ENCODE measurements around the gene LRRC7. TPM values are rescaled to one million over a fixed set of nuclear protein-coding genes. Genes with fewer than 3 reads are reported as not detected.

The LRRC7 gene
- polyA plus RNA-seq, 1 experiment, result 0.22 TPM

DNA sequence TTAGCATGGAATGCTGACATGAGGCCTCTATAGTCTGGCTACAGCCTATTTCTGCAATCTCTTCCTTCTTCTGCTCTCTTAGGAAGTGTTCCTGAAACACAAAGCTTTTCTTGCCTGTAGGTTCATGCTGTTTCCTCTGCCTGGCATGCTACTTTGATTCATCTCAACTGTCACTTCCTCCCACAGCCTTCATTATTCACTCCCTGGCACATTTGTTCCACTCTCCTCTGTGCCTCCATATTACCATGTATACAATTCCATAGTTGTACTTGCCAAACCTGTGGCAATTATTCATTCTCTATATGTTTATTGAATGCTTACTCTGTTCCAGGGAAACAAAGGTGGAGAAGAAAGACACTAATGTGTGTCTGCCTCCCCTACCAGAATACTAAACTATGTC, 210.2 kb downstream of the LRRC7 start:
- CTCF ChIA-PET, result interaction anchor here (1.2 kb wide), 1 partner anchor 11 kb away, joined by 4 read pairs; no protein-coding TSS in a partner anchor
- Histone ChIP-seq H3K27me3 (ENCODE audit: control insufficient read depth, insufficient read depth, low read length) (no peaks in the 10 kb centered on the region), H3K4me3 (ENCODE audit: low read depth, low read length) (no peak overlapping the region), H3K36me3 (ENCODE audit: control insufficient read depth, insufficient read depth, low read length) (no peaks in the 10 kb centered on the region)
- no peak for DNase-seq (ENCODE audit: low read depth)
- TF ChIP-seq, protein P1, sequence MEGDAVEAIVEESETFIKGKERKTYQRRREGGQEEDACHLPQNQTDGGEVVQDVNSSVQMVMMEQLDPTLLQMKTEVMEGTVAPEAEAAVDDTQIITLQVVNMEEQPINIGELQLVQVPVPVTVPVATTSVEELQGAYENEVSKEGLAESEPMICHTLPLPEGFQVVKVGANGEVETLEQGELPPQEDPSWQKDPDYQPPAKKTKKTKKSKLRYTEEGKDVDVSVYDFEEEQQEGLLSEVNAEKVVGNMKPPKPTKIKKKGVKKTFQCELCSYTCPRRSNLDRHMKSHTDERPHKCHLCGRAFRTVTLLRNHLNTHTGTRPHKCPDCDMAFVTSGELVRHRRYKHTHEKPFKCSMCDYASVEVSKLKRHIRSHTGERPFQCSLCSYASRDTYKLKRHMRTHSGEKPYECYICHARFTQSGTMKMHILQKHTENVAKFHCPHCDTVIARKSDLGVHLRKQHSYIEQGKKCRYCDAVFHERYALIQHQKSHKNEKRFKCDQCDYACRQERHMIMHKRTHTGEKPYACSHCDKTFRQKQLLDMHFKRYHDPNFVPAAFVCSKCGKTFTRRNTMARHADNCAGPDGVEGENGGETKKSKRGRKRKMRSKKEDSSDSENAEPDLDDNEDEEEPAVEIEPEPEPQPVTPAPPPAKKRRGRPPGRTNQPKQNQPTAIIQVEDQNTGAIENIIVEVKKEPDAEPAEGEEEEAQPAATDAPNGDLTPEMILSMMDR (IDR thresholded peaks at IDR 0.05; ENCODE audit: insufficient read depth, low read depth, low read length), result no peak
- POLR2A ChIA-PET, result no interaction called here

DNA sequence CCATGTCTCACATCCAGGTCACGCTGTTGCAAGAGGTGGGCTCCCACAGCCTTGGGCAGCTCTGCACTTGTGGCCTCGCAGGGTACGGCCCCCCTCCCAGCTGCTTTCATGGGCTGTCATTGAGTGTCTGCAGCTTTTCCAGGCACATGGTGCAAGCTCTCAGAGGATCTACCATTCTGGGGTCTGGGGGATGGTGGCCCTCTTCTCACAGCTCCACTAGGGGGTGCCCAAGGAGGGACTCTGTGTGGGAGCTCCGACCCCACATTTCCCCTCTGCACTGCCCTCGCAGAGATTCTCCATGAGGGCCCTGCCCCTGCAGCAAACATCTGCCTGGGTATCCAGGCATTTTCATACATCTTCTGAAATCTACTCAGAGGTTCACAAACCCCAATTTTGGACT, 219.4 kb downstream of the LRRC7 start:
- no peak overlapping the region for H3K4me3 ChIP-seq (ENCODE audit: low read depth, low read length)
- H3K27me3 ChIP-seq (ENCODE audit: control insufficient read depth, insufficient read depth, low read length), result no peaks in the 10 kb centered on the region
- H3K36me3 ChIP-seq (ENCODE audit: control insufficient read depth, insufficient read depth, low read length), result no peaks in the 10 kb centered on the region
- ChIA-PET POLR2A (no interaction called here), CTCF (interaction anchor here (0.8 kb wide), 1 partner anchor 1444 kb away, joined by 3 read pairs; no protein-coding TSS in a partner anchor)
- no peak for DNase-seq (ENCODE audit: low read depth)
- TF ChIP-seq, protein P1 (IDR thresholded peaks at IDR 0.05; ENCODE audit: insufficient read depth, low read depth, low read length), result no peak

DNA sequence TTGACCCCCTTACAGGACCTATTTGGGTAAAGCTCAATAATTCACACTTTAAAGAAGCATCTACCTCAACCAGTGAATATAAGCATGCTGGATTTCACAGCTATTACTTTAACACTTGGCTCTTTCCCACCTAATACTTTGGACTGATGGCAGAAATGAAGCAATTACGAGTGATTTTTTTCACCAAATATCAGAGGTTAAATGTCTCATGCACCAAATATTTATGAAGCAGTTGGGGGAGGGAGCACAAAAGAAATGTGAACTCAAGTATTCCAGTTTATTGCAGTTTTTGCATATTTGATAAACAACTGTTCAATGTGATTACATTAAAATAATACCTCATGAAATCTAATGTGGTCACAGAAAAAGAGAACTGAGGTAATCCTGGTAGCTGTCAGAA, 223.6 kb downstream of the LRRC7 start:
- CTCF ChIA-PET, result no interaction called here
- Histone ChIP-seq H3K36me3 (ENCODE audit: control insufficient read depth, insufficient read depth, low read length) (no peaks in the 10 kb centered on the region), H3K4me3 (ENCODE audit: low read depth, low read length) (no peak overlapping the region), H3K27me3 (ENCODE audit: control insufficient read depth, insufficient read depth, low read length) (no peaks in the 10 kb centered on the region)
- DNase-seq (ENCODE audit: low read depth), result peak; percentile 8
- TF ChIP-seq, protein P1 (IDR thresholded peaks at IDR 0.05; ENCODE audit: insufficient read depth, low read depth, low read length), result no peak
- POLR2A ChIA-PET, result no interaction called here

GRCh38 chr1:69794831-69795230, 227.1 kb downstream of the LRRC7 start:
- TF ChIP-seq, protein P1 (IDR thresholded peaks at IDR 0.05; ENCODE audit: insufficient read depth, low read depth, low read length), result no peak
- ChIA-PET POLR2A (no interaction called here), CTCF (no interaction called here)
- DNase-seq (ENCODE audit: low read depth), result no peak
- Histone ChIP-seq H3K27me3 (ENCODE audit: control insufficient read depth, insufficient read depth, low read length) (no peaks in the 10 kb centered on the region), H3K4me3 (ENCODE audit: low read depth, low read length) (no peak overlapping the region), H3K36me3 (ENCODE audit: control insufficient read depth, insufficient read depth, low read length) (no peaks in the 10 kb centered on the region)

GRCh38 chr1:69814926-69815325, 247.2 kb downstream of the LRRC7 start:
- no peak for DNase-seq (ENCODE audit: low read depth)
- POLR2A ChIA-PET, result no interaction called here
- H3K4me3 ChIP-seq (ENCODE audit: low read depth, low read length), result no peak overlapping the region

More at GRCh38 chr1:69814926-69815325, 247.2 kb downstream of the LRRC7 start:
- TF ChIP-seq, protein P1 (IDR thresholded peaks at IDR 0.05; ENCODE audit: insufficient read depth, low read depth, low read length), result no peak
- H3K36me3 ChIP-seq (ENCODE audit: control insufficient read depth, insufficient read depth, low read length), result no peaks in the 10 kb centered on the region
- CTCF ChIA-PET, result interaction anchor here (1.2 kb wide), 1 partner anchor 12 kb away, joined by 4 read pairs; no protein-coding TSS in a partner anchor
- H3K27me3 ChIP-seq (ENCODE audit: control insufficient read depth, insufficient read depth, low read length), result no peaks in the 10 kb centered on the region
